Suppressor macrophage (primary cell): Measurements from ENCODE around the gene PDE11A.
"Not testable (repeated sequence)": the region's sequence is repeated elsewhere in the genome, so short reads cannot be mapped to it uniquely, and the experiment has no call there.

Experiments used
- DNase-seq, 4 experiments: peaks; one replicate each; pipeline ENCODE4 v3.0.0-alpha.2; 2020 to 2022

Gene PDE11A

DNA sequence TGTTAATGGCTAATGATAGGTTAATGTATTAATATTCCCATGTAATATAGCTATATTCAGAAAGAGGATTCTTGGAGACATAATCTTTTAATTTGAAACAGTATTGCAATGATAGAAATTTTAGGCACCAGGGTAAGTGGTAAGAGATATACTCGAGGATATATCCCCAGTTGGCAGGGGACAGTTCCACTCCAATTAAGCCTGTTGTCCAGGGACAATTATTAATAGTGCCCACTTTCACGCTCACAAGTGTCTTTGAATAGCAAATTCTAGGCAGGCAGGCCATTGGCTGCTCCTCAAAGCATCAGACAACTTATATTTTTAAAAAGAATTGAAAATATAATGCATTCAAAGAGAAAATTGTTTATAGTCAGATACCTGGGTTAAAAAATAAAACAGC, 190.7 kb downstream of the PDE11A start:
- DNase-seq: no peak

DNA sequence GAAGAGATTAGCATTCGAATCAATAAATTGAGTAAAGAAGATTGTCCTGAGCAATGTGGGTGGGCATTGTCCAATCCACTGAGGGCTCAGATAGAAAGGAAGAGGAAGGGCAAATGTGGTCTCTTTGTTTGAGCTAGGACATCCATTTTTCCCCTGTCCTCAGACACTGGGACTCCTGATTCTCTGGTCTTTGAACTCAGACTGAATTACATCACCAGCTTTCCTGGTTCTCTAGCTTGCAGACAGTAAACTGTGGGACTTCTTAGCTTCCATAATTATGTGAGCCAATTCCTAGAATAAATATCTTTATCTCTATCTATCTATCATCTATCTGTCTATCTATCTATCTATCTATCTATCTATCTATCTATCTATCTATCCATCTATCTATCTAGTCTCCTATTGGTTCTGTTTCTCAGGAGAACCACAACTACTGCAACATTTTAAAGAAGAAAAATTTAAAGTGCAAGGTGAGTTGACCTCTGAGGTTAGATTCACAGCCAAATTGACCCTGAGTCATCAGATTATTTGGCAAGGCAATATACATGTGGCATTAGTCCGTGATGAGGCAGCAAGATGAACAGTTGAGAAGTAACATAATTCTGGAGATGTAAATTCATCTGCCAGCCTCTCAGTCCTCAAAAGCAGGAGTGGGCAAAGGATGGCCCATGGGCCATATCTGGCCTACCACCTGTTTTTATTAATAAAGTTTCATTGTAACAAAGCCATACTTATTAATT, 191.4 kb downstream of the PDE11A start:
- DNase-seq: no peak

DNA sequence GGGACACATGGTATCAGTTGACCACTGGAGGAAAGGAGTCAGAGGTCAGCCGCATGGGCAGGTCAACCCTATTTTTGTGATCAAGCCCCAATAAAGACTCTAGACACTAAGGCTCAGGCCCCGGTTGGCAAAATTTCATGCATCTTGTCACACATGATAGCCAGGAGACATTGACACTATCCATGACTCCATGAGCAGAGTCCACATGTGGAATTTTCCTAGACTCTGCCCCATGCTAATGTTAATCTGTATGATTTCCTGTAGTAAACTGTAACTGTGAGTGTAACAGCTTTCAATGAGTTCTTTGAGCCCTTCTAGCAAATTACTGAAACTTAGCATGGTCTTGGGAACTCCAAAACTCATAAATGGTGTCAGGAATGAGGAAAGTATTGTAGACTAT, 192.3 kb downstream of the PDE11A start:
- no peak for DNase-seq

DNA sequence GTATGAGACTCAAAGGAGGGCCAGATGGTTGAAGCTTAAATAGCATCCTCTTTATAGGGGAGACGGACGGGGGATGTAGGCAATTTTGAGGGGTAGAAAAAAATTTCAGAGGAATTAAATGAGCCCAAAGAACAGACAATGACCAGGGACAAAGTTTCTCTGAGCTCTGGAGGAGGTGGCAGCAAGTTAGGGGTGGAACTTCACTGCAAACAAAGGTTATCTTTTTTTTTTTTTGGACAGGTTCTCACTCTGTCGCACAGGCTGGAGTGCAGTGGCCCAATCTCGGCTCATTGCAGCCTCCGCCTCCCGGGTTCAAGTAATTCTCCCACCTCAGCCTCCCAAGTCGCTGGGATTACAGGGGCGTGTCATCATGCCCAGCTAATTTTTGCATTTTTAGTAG, 195.6 kb downstream of the PDE11A start:
- no peak for DNase-seq

DNA sequence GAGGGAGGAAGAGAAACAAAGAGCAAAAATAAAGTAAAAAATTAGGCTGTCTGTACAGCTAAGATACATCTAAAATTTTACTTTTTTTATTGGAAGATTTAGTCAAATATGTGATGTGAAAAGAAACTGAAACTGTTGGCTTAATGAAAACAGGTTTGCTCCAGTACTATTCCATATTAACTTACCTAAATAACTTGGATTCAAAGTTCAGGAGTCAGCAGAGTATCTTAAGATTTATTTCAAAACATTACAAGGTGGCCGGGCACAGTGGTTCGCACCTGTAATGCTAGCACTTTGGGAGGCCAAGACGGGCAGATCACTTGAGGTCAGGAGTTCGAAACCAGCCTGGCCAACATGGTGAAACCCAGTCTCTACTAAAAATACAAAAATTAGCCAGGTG, 197.9 kb downstream of the PDE11A start:
- DNase-seq: no peak

DNA sequence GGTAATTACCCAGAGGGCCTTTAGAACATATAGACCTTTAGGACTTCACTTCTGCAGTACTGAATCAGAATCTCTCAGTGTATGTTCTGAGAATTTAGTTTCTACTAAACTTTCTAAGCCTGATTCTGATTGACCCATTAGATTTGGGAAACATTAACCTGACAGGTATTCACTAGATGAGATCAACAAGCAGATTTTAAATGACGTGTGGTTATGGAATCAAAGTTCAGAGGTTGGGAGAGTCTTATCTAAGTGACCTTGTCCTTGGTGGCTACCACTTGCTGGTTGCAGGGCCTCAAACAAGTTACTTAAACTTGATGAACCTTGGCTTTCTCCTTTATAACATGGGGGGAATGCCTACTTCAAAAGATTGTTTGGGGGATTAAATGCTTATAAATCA, 198.7 kb downstream of the PDE11A start:
- DNase-seq: no peak

DNA sequence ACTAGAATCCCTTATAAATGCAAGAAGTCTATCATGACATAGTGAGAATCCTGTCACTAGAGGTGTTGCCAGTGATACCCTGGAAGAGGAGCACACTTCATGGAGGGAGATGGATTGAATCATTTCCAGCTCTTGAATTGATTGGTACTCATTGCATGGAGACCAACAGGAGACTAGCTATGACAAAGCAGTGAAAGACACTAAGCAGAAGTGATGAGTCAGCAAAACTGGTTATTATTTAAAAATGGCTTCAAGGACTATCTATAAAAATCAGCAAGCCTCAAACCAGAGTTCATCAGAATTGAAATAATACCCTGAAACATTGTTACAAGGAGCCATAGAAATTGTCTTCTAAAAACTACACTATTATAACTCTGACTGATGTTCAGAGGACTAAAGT, 200.3 kb downstream of the PDE11A start:
- DNase-seq: no peak

DNA sequence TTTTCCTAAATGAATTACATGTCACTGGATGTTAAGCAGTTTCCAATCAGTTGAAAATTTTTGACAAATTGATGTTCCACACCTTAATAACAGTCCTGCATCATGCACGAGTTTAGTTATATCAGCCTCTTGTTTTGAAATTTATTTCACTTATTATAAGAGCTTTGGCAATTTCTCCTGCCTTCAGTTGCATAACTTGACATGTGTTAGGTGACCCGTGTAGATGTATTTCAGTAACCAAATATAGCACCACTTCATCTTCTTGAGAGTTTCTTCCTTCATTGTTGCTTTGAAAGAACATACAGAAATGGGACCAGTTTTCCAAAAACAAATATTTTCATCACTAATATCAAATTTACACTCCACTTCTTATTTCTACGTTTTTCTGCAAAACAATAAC, 202.7 kb downstream of the PDE11A start:
- no peak for DNase-seq

DNA sequence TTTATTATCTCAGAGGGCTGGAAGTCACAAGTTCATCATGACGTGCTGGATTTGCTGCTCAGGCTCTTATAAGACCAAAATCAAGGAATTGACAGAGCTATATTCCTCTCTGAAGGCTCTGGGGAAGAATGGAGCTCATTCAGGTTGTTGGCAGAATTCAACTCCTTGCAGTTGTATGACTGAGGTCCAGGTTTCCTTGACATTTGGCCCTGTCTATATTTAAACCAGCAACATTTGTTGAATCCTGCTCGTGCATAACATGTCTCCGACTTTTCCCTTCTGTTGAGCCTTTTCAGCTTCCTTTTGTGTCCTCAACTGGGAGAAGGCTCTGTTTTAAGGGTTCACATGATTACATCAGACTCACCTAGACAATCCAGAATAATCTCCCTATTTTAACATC, 203.4 kb downstream of the PDE11A start:
- no peak for DNase-seq

DNA sequence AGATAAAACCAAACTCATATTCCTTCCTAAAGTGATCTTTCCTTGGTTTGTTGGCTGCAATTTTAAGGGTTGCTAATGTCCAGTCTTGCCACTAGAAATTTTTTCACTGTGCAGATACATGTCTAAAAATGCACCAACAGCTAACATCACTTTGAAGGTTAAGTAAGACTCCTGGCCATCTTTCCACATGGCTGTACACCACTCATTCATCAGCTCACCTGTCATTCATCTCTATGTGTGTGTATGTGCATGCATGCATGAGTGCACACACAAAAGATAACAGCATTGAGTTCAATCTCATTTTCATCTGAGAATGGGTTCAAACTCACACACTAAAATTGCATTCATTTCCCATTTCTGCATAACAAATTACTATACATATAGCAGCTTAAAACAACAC, 203.8 kb downstream of the PDE11A start:
- DNase-seq: no peak

DNA sequence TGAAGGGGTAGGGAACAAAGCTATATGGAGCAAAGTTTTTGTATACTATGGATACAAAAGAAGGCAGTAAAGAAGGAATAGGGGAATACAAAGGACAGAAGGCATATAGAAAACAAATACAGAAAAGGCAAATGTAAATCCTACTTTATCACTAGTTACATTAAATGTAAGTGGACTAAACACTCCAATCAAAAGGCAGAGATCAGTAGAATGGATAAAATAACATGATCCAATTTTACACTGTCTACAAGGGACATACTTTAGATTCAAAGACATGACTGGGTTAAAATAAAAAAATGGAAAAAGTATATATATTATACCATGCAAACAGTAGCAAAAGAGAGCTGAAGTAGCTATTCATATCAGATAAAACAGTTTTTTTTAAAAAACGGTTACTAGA, 215.0 kb downstream of the PDE11A start:
- no peak for DNase-seq

DNA sequence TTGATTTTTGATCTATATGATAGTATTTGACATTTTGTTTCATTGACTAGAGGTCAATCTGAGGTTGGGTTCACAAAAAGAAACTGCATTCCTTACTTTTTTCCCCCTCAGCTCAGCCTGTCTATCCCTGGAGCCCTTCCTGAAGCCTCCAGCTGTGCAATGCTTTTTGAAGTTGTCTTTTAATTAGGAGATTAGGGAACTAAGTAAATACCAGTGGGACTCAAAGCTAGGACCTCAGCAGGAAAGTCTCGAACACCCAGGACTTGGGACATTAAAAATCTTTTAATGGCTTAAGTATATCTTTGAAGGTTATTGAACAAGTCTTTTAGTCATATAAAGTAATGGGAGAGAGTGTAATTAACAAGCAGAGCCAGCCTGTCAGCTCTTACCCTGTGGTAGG, 220.2 kb downstream of the PDE11A start:
- DNase-seq: no peak

DNA sequence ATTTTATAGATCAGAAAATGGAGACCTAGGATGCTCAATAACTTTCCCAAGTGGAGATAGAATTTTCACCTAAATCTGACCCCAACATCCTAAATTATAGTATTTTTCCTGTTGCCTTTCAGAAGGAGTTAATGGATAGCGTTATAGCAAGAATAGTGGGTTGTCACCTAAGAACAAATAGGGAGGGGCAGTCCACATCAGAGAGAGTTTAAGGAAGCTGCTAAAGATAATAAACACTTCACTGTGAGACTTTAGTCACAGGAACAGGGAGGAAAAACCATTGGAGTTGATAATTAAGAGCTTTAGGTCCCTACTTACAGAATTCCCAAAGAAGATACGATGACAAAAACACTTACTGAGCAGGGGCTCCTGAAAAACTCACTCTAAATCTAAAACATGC, 229.4 kb downstream of the PDE11A start:
- DNase-seq: no peak

DNA sequence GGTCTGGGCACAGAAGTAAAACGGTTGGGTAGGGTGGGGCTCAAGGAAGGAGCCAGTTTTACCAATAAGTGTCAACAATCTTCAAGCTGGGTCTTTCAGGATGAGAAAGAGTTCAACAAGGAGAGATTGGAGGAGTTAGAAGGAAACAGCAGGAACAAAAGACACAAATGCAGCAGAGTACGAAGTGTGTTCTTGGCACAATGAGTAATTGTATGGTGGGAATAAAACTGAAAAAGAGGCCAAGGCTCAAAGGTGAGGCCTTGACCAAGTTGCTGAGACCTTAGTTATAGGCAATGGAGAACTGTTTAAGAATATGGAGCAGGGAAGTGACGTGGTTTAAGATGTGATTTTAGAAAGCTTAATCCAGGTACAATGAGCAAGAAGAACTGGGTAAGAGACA, 230.3 kb downstream of the PDE11A start:
- no peak for DNase-seq

DNA sequence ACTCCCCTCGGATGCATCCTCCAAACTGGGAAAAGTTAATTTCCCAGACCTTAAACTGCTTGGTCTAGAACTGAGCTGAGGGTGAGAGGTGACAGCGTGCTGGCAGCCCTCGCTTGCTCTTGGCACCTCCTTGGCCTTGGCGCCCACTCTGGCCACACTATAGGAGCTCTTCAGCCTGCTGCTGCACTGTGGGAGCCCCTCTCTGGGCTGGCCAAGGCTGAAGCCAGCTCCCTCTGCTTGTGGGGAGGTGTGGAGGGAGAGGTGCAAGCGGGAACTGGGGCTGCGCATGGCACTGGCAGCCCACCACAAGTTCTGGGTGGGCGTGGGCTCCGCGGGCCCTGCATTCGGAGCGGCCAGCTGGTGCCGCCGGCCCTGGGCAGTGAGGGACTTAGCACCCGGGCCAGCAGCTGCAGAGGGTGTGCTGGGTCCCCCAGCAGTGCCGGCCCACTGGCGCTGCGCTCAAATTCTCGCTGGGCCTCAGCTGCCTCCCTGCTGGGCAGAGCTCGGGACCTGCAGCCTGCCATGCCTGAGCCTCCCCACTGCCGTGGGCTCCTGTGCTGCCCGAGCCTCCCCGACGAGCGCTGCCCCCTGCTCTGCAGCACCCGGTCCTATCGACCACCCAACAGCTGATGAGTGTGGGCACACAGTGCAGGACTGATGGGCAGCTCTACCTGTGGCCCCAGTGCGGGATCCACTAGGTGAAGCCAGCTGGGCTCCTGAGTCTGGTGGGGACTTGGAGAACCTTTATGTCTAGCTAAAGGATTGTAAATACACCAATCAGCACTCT, 237.0 kb downstream of the PDE11A start:
- not testable (repeated sequence) for DNase-seq

DNA sequence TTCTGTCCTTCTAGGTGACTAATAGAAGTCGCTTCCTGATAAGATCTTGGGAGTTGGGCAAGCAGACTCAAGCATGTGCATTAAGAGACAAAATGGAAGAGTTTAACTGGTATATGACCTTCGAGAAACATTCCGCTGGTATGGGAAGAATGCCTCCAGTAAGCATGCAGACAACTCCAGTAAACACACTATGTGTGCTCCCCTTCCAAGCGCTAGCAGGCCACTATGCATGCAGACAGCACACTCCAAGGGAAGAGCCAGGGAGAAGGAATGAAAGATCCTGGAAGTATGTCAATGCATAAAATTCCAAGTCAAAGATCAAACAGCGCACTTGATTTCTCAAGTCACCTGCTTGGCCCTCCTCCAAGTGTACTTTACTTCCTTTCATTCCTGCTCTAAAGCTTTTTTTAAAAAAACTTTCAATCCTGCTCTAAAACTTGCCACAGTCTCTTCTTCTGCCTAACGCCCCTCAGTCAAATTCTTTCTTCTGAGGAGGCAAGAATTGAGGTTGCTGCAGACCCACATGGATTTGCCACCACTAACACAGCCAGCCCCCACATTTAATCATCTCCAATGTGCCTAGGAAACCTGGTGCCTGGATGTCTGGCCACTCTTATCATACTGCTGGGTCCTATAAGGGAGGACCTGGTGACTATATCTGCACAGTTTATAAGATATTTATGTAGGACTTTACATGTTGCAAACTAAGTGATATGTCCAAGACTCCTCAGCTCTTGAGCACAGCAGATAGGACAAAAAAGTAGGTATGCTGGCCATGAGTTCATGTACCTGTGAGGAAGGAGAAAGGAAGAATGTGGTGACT, 239.8 kb downstream of the PDE11A start:
- no peak for DNase-seq

DNA sequence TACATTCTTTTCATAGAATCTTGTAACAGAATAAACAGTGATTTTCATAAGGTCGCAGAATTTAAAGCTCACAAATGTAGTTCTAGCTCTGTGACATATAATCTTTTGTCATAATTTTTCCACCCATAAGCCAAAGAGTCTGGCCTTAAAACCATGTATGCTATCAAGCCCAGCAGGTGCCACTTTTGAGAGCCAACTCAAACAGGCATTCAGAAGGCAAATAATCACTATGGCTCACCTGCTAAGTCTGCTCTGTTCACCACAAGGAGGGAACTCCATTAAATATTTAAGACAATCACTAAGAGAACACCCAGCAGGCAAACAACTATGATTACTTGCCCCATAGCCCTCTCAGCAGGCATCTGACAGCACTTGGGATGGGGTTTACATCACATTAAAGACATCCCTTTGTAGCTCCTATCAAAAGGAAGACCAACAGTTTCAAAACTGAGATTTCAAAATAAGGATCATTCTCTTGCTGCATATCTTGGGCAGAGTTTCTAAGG, 241.6 kb downstream of the PDE11A start:
- no peak for DNase-seq

DNA sequence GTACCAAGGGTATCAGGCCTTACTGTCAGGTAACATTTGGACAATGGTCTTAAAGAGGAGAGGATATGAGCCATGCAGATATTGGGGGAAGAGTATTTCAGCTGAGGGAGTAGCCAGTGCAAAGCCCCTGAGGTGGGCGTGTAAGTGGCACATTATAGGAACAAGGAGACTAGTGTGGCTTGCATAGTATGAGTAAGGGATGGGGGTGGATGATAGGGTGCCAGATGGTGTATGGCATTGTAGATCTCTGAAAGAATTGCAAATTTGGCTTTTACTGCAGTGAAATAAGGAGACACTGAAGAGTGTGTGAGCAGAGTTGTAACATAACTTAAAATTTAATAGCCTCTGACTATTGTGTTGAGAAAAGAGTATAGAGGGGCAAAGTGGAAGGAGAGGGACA, 244.0 kb downstream of the PDE11A start:
- DNase-seq: no peak

DNA sequence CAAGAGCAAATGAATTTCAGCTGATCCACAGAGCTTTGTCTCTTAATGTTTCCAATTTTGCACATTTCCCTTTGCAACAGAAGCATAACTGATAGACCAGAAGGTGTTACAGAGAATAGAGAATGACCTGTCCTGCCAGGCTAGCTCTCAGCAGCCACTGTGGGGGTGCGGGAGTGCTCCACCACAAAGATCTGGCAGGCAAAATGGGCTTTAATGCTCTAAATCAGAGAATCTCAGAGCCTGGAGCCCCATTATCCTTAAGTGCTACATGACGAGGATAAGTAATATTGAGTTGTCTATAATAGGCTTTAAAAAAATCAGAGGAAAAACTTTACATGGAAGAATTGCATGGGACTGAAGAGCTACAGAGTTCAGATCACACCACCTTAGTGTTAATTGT, 245.7 kb downstream of the PDE11A start:
- no peak for DNase-seq

DNA sequence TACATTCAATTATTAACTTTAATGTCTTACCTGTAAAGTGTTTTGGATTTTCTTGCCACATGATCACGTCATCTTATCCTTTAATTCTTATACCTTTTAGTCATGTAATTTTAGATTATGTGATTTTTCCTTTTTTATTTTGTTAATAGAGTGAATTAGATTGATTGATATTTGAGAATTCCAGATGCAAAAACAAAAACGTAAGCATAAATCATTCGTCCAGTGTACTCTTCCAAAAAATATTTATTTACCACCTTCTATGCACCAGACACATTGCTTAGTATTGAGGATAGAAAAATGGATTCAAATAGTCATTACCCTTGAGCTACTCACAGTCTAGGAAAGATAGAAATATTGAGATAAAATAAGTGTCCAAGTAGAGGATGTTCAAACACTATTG, 249.6 kb downstream of the PDE11A start:
- DNase-seq: no peak

DNA sequence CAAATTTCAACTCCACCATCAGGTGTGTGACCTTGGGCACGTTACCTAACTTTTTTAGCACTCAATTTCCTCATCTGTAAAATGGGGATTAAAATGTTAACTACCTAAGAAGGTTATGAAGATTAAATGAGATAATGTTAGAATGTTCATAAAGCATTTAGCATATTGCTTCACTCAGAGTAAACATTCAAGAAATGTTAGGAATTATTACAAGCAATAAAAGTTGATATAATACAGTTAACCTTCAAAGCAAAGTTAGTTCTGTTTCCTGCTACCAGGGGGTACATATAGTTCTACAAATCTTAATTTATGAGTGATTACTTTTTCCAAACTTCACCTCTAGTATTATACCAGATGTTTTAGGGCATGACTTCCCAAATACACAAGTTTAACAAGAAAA, 254.2 kb downstream of the PDE11A start:
- DNase-seq: no peak

DNA sequence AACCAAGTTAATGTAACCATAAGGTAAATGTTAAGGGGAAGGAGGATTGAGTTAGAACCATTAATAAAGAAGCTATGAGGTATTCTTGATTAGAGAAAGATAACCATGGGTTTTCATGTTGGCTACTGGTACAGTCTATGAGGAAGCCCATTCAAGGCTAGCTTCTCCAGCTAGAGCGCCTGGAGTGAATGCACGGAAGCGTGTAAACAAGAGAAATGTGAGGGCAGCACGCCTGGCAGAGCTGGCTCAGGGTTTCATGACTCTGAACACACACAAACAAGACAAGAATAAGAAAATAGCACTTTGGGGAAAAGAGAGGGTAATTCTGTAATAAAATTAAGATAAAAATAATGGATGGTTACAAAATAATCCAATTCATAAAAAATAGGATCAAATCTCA, 255.3 kb downstream of the PDE11A start:
- DNase-seq: no peak

DNA sequence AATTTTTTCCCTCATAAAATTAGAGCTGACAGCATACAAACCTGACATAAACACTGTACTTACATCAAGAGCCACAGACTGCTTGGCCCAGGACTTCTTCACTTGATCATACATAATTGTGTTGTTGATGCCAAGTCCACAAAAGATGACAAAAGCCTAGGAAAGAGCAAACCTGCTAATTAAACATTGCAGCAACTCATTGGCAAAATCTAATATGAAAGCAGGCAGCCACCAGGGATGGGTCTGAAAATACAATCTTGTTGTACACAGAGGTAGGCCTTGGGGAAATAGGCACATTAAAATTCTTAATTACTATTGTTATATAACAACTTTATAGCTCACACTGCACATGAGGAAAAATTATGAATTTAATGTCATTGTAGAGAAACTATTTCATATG, 255.8 kb downstream of the PDE11A start:
- no peak for DNase-seq
